Activated CD4-positive, alpha-beta T cell treated with anti-CD3 and anti-CD28 coated beads, Interleukin-2, amount 10 ng/mL, durations not matched to agents 7 days and 5 days (primary cell): ENCODE data around the gene PHF21B. TPM values are rescaled to one million over a fixed set of nuclear protein-coding genes. Genes with fewer than 3 reads are reported as not detected.
"Not testable (repeated sequence)": the region's sequence is repeated elsewhere in the genome, so short reads cannot be mapped to it uniquely, and the experiment has no call there.

Source experiments
- CTCF ChIA-PET: fragments of 350-600 bp; sonication (Branson Sonifier 250); formaldehyde crosslinking; loops from one replicate; lab custom pipeline; 2021; ENCODE audit warnings: antibody characterized with exemption; lab: Charles Lee
- POLR2A ChIA-PET: fragments of 350-600 bp; sonication (Branson Sonifier 250); formaldehyde crosslinking; loops from one replicate; lab custom pipeline; 2021; ENCODE audit warnings: antibody characterized with exemption; lab: Charles Lee
- DNase-seq: peaks from one replicate; pipeline ENCODE4 v3.0.0-alpha.2; 2020
- H3K27ac Mint-ChIP-seq: one replicate; pipeline ENCODE4 v1.8.0; 2021; ENCODE audit warnings: mild to moderate bottlenecking, moderate library complexity, mixed read lengths
- H3K27me3 Mint-ChIP-seq: one replicate; pipeline ENCODE4 v1.8.0; 2021; ENCODE audit warnings: mixed read lengths
- H3K36me3 Mint-ChIP-seq: one replicate; pipeline ENCODE4 v1.8.0; 2021; ENCODE audit warnings: low read depth, mixed read lengths
- H3K4me1 Mint-ChIP-seq: one replicate; pipeline ENCODE4 v1.8.0; 2021; ENCODE audit warnings: mixed read lengths
- H3K4me3 Mint-ChIP-seq: one replicate; pipeline ENCODE4 v1.8.0; 2021; ENCODE audit warnings: mild to moderate bottlenecking, moderate library complexity, mixed read lengths
- H3K9me3 Mint-ChIP-seq: one replicate; pipeline ENCODE4 v1.8.0; 2021; ENCODE audit warnings: mixed read lengths
- total RNA-seq, 2 experiments: library from RNA; stranded (reverse); gene quantifications; one replicate each; pipeline ENCODE4 v1.2.3, GENCODE V29; 2021

Gene PHF21B
- total RNA-seq, 2 experiments from 2014 or later = not detected

DNA sequence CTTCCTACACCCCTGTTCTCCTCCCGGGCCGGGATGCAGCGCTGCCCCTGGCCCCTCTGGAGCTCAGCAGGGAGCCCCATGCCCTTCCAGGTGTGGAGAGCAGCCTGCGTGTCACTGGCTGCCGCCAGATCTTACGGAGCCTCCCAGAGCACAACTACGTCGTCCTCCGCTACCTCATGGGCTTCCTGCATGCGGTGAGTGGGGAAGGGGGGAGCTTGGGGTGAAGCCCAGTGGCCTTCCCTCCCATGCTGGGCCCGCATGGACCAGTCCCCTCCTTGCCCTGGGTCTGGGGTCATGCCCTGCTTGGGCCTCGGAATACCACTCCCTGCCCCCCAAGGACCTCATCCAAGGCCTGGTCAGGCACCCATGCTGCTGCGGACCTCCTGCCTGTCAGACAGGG lies 150.2 kb downstream of the PHF21B start:
- CTCF ChIA-PET = no interaction called here
- Mint-ChIP-seq H3K4me3 (no peak overlapping the region), H3K27ac (no peak overlapping the region)

DNA sequence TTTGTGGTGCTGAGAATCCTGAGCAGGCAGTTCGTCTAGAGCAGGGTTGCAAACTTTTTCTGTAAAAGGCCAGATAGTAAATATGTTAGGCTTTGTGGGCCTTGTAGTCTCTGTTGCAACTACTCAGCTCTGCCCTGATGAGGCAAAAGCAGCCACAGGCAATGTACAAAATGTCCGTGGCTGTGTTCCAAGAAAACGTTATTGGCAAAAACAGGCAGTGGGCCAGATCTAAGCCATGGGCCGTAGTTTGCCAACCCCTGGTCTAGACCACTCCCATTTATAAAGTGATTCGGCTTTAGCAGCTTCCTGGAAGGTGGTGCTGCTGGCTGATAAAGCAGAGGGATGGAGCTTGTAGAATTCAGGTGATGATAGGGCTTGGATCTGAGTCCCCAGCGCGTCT lies 151.0 kb downstream of the PHF21B start:
- H3K9me3 Mint-ChIP-seq, H3K36me3 Mint-ChIP-seq, H3K27ac Mint-ChIP-seq, H3K27me3 Mint-ChIP-seq, POLR2A ChIA-PET, H3K4me3 Mint-ChIP-seq, H3K4me1 Mint-ChIP-seq, DNase-seq: not testable (repeated sequence)
- CTCF ChIA-PET = interaction anchor here (0.6 kb wide), 1 partner anchor 120 kb away, joined by 3 read pairs; no protein-coding TSS in a partner anchor

More for the DNA sequence above, 150.2 kb downstream of the PHF21B start:
- POLR2A ChIA-PET = no interaction called here
- Mint-ChIP-seq H3K4me1 (no peaks in the 10 kb centered on the region), H3K9me3 (no peaks in the 10 kb centered on the region), H3K36me3 (no peaks in the 10 kb centered on the region), H3K27me3 (no peaks in the 10 kb centered on the region)
- DNase-seq = no peak

DNA sequence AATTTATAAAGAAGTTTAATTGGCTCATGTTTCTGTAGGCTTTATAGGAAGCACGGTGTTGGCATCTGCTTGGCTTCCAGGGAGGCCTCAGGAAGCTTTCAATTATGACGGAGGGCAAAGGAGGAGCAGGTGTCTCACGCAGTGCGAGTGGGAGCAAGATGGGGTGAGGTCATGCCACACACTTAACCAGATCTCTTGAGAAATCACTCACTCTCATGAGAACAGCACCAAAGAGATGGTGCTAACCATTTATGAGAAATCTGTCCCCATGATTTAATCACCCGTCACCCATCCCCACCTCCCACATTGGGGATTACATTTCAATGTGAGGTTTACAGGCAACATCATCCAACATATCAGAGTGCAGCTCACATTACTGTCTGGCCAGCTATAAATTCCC lies 153.9 kb downstream of the PHF21B start:
- Mint-ChIP-seq H3K9me3 (no peaks in the 10 kb centered on the region), H3K27ac (no peak overlapping the region), H3K36me3 (no peaks in the 10 kb centered on the region), H3K4me3 (no peak overlapping the region), H3K27me3 (no peaks in the 10 kb centered on the region), H3K4me1 (no peaks in the 10 kb centered on the region)
- CTCF ChIA-PET = no interaction called here
- DNase-seq = no peak
- POLR2A ChIA-PET = no interaction called here

DNA sequence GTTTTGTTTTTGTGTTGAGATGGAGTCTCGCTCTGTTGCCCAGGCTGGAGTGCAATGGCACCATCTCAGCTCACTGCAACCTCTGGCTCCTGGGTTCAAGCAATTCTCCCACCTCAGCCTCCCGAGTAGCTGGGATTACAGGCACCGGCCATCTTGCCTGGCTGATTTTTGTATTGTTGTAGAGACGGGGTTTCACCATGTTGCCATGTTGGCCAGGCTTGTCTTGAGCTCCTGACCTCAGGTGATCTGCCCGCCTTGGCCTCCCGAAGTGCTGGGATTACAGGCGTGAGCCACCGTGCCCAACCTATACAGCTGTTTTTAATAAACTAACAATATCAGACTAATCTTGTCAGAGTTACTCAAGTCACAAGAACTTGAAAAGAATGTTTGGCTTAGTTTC lies 155.2 kb downstream of the PHF21B start:
- H3K9me3 Mint-ChIP-seq, DNase-seq, H3K36me3 Mint-ChIP-seq, H3K4me3 Mint-ChIP-seq, H3K27ac Mint-ChIP-seq, POLR2A ChIA-PET, H3K27me3 Mint-ChIP-seq, H3K4me1 Mint-ChIP-seq: not testable (repeated sequence)
- CTCF ChIA-PET = interaction anchor here (1.0 to 1.1 kb wide), 2 partner anchors 13 to 557 kb away, joined by 3 to 5 read pairs; no protein-coding TSS in a partner anchor

DNA sequence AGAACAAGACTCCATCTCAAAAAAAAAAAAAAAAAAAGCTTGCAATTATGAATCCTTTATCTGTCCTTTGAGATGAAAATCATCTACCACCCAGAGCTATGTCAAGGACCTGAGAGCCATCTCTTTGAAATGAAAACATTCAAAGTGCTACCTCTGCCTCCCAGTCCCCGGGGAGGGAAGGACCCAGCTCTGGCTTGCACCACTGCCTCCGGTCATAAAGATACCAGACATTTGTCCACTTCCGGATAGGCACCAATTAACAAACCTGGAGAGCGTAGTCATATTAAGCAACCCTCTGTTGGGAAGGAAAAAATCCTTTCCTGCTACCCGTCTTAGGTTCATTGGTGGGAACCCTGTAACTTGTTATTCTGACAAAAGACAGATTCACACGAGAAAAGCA lies 158.9 kb downstream of the PHF21B start:
- ChIA-PET CTCF (no interaction called here), POLR2A (no interaction called here)
- H3K4me3 Mint-ChIP-seq = no peak overlapping the region
- H3K36me3 Mint-ChIP-seq = no peaks in the 10 kb centered on the region
- H3K9me3 Mint-ChIP-seq = no peaks in the 10 kb centered on the region
- H3K27ac Mint-ChIP-seq = no peak overlapping the region
- no peak for DNase-seq
- H3K4me1 Mint-ChIP-seq = no peaks in the 10 kb centered on the region
- H3K27me3 Mint-ChIP-seq = no peaks in the 10 kb centered on the region

DNA sequence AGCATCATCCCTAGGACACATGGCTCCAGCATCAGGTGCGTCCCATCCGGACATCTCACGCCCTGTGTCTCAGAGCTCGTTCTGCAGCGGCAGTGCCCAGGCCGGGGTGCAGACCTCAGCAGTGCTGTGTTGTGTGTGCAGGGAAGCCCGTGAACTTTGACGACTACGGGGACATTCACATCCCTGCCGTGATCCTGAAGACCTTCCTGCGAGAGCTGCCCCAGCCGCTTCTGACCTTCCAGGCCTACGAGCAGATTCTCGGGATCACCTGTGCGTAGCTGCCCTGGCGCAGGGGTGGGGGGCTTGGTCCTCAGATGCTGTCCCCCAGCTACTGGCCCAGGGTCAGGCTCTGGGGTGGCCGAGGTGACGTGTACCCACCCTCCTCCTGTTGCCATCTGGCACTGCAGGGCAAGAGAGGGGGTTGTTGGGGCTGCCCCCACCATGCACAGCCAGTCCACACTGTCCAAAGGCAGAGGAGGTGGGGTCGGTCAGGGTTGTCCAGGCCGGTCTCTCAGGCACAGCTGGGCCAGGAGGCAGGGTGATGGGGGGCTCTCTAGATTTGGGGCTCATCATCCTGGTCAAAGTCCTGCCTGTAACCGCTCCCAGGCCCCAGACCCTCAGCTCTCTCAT lies 160.9 kb downstream of the PHF21B start:
- POLR2A ChIA-PET = no interaction called here
- Mint-ChIP-seq H3K9me3 (no peaks in the 10 kb centered on the region), H3K27ac (no peak overlapping the region), H3K36me3 (no peaks in the 10 kb centered on the region), H3K4me3 (no peak overlapping the region), H3K4me1 (no peaks in the 10 kb centered on the region), H3K27me3 (no peaks in the 10 kb centered on the region)
- DNase-seq = no peak
- CTCF ChIA-PET = no interaction called here

DNA sequence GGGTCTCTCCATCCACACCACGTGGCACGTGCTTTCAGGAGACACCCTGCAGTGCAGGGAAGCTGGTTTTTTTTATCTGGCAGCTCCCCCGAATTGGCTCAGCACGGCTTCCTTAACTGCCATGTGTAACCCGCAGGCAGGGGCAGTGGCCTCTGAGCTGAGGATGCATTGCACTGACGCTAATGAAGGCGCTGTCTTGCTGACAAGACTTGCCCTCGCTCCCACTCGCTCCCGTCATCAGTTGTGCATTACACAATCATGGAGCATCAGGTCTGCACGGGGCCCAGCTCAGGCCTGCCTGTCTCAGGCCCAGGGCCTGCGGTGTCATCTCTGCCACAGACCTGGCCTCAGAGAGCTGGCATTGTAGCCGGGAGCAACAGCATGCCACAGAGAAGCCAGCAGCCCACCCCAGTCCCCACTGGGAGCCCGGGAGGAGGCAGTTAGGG lies 161.5 kb downstream of the PHF21B start:
- Mint-ChIP-seq H3K27me3 (no peaks in the 10 kb centered on the region), H3K4me3 (no peak overlapping the region), H3K36me3 (no peaks in the 10 kb centered on the region), H3K4me1 (no peaks in the 10 kb centered on the region), H3K9me3 (no peaks in the 10 kb centered on the region), H3K27ac (no peak overlapping the region)
- no peak for DNase-seq
- ChIA-PET POLR2A (no interaction called here), CTCF (no interaction called here)

DNA sequence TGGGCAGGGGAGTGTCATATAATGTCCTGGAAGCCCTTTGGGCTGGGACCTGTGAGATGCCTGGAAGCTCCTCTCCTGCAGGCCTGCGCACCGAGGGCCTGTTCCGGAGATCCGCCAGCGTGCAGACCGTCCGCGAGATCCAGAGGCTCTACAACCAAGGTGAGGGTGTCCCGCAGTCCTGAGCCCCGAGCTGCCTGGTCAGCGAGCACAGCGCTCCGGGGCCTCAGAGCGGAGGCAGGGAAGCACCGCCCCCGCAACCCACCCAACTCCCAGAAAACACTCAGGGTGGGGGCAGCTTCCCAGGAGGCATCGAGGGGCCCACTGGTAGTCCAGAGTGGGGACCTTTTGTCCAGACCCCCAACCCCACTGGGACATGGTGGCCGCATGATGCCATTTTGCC lies 161.9 kb downstream of the PHF21B start:
- CTCF ChIA-PET = interaction anchor here (1.0 kb wide), 1 partner anchor 36 kb away, joined by 3 read pairs; no protein-coding TSS in a partner anchor
- no peaks in the 10 kb centered on the region for H3K36me3 Mint-ChIP-seq

DNA sequence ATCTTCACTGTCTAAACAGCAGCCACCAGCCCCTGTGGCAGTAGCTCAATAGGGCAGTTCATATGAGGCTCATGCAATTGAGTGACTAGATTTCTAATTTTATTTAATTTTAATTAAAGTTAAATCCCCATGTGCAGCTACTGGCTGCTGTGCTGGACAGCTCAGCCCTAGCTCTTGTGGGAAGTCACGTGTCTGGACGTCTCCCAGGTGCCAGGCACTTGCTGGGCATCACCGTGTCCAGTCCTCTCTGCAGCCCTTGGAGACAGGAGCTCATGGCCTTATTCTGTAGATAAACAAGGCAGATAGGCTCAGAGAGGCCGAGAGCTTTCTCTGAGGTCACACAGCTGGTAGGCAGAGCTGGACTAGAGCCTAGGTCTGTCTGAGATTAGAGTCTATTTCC lies 162.4 kb downstream of the PHF21B start:
- H3K4me1 Mint-ChIP-seq = no peaks in the 10 kb centered on the region
- ChIA-PET POLR2A (no interaction called here), CTCF (interaction anchor here (0.6 to 1.0 kb wide), 3 partner anchors 11 to 389 kb away, joined by 3 read pairs; no protein-coding TSS in a partner anchor)
- no peak overlapping the region for H3K27ac Mint-ChIP-seq
- DNase-seq = no peak
- H3K27me3 Mint-ChIP-seq = no peaks in the 10 kb centered on the region
- no peak overlapping the region for H3K4me3 Mint-ChIP-seq
- H3K9me3 Mint-ChIP-seq = no peaks in the 10 kb centered on the region
- H3K36me3 Mint-ChIP-seq = no peaks in the 10 kb centered on the region

More for the DNA sequence above, 161.9 kb downstream of the PHF21B start:
- DNase-seq = no peak
- no peak overlapping the region for H3K4me3 Mint-ChIP-seq
- H3K9me3 Mint-ChIP-seq = no peaks in the 10 kb centered on the region
- POLR2A ChIA-PET = no interaction called here
- H3K4me1 Mint-ChIP-seq = no peaks in the 10 kb centered on the region
- no peaks in the 10 kb centered on the region for H3K27me3 Mint-ChIP-seq
- no peak overlapping the region for H3K27ac Mint-ChIP-seq

DNA sequence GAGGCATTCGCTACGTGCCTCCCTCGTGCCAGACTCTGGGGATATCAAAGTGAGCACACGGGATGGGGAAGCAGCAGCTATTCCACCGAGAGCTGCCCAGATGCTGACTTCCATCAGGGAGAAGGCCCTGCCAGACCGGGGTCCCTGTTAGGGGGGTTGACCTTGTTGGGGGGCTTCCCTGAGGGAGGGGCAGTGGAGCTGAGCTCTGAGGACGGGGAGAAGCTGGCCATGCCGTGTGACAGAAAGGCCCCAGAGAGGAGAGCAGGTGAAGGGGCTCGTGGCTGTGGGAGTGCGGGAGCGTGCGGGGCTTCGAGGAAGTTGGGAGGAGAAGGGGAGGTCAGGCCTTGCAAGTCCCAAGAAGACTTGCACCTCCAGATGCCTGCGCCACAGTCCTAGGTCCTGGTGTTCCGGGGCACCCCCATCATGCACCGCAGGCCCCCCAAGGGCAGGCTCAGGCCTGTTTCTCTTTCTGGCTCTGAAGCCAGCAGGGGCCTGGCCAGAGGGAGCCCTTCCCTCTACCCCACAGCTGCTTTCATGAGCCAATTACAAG lies 163.0 kb downstream of the PHF21B start:
- POLR2A ChIA-PET = no interaction called here
- H3K36me3 Mint-ChIP-seq = no peaks in the 10 kb centered on the region
- no peaks in the 10 kb centered on the region for H3K27me3 Mint-ChIP-seq
- no peaks in the 10 kb centered on the region for H3K9me3 Mint-ChIP-seq
- no peak overlapping the region for H3K27ac Mint-ChIP-seq
- H3K4me3 Mint-ChIP-seq = no peak overlapping the region
- CTCF ChIA-PET = interaction anchor here (0.6 to 1.0 kb wide), 3 partner anchors 11 to 389 kb away, joined by 3 read pairs; no protein-coding TSS in a partner anchor
- no peak for DNase-seq
- no peaks in the 10 kb centered on the region for H3K4me1 Mint-ChIP-seq

DNA sequence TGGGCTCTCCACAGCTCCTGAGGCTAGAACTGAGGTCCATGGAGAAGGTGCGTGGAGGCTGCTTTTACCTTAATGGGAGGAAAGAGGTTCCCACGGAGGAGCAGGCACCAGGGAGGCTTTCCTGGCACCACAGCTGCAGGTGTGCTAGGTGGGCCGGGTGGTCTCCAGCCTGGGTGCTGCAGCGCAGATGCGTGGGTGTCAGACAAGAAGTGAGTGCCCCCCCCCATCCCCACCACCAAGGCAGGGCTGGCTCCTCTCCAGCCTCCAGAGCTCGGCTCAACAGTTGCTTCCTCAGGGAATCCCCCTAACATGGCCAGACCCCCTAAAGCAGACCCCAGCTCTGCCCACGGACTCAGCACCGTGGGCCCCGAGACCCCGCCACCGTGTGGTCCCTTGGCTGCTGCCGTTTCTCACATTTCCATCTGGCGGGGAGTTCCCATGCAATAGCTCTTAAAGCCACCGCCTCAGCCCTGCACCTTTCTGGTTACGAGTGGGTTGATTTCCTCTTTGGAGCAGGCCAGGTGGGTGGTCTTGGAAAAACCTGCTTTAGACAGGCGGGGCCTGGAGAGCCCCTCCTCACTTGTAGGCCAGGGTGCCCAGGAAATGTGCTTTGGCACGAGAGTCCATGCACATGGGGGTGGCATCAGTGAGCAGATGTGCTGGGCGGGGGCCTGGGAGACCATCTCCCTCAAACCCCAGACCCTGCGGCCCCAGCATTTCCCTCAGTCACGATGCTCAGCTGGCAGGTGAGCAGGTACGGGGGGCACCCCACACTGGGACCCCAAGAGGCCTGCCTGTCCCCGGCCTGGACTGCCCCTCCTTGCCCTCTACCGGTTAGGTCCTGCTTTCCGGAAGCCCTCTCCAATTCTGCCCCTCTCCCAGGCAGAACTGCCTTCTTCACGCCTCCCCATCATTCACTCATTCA lies 163.7 kb downstream of the PHF21B start:
- Mint-ChIP-seq H3K27ac (no peak overlapping the region), H3K36me3 (no peaks in the 10 kb centered on the region), H3K4me1 (no peaks in the 10 kb centered on the region), H3K4me3 (no peak overlapping the region), H3K9me3 (no peaks in the 10 kb centered on the region), H3K27me3 (no peaks in the 10 kb centered on the region)
- ChIA-PET POLR2A (no interaction called here), CTCF (no interaction called here)
- DNase-seq = no peak

DNA sequence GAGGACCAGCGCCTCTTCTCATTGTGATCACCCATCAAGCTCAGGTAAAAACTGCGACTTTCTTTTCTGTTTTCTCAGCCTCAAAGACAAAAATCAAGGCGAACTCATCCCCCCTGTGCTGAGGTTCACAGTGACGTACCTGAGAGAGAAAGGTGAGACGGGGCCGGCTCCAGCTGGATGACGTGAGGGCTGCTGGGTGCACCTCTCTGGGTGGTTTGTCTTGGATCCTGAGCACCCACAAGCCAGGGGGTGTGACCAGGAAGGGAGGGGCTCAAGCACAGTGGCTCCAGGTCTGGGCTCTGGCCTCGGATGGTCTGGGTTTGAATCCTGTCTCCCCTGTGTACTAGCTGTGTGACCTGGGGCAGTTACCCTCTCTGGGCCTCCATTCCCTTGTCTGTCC lies 164.6 kb downstream of the PHF21B start:
- DNase-seq = no peak
- H3K36me3 Mint-ChIP-seq = no peaks in the 10 kb centered on the region
- H3K4me3 Mint-ChIP-seq = no peak overlapping the region
- H3K27ac Mint-ChIP-seq = no peak overlapping the region
- no peaks in the 10 kb centered on the region for H3K4me1 Mint-ChIP-seq
- no peaks in the 10 kb centered on the region for H3K9me3 Mint-ChIP-seq
- POLR2A ChIA-PET = no interaction called here
- CTCF ChIA-PET = no interaction called here
- H3K27me3 Mint-ChIP-seq = no peaks in the 10 kb centered on the region

DNA sequence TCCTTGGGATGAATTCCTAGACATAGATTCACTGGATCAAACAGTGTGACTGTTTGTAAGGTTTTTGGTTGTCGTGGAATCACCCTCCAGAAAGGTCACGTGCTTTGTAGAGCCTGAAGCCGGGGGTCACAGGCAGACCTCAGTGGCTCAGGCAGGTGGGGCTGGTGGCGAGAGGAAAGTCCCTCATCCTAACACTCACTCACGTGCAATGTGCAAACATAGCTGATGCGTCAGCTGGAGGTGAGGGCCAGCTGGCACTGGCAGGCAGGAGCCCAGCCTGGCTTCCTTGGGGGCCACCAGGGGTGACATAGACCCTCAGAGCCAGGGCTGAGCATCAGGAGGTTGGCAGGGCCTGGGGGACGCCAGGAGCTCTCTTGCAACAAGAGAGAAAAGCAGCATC lies 167.4 kb downstream of the PHF21B start:
- H3K27me3 Mint-ChIP-seq = no peaks in the 10 kb centered on the region
- POLR2A ChIA-PET = no interaction called here

More for the DNA sequence above, 167.4 kb downstream of the PHF21B start:
- no peak overlapping the region for H3K4me3 Mint-ChIP-seq
- CTCF ChIA-PET = no interaction called here
- no peaks in the 10 kb centered on the region for H3K9me3 Mint-ChIP-seq
- no peaks in the 10 kb centered on the region for H3K36me3 Mint-ChIP-seq
- no peaks in the 10 kb centered on the region for H3K4me1 Mint-ChIP-seq
- H3K27ac Mint-ChIP-seq = no peak overlapping the region
- DNase-seq = no peak
